Activated naive CD4-positive, alpha-beta T cell treated with anti-CD3 and anti-CD28 coated beads, Interleukin-2, amount 50 U/mL, for 24 hours (primary cell): Measurements from ENCODE around the gene ACOXL.

Experiments
- H3K27ac Mint-ChIP-seq: one replicate; pipeline ENCODE4 v1.8.0; 2021; ENCODE audit warnings: mild to moderate bottlenecking, mixed read lengths
- H3K27me3 Mint-ChIP-seq: one replicate; pipeline ENCODE4 v1.8.0; 2021; ENCODE audit warnings: mixed read lengths
- H3K36me3 Mint-ChIP-seq: one replicate; pipeline ENCODE4 v1.8.0; 2021; ENCODE audit warnings: mixed read lengths
- H3K4me1 Mint-ChIP-seq: one replicate; pipeline ENCODE4 v1.8.0; 2021; ENCODE audit warnings: mixed read lengths
- H3K4me3 Mint-ChIP-seq: one replicate; pipeline ENCODE4 v1.8.0; 2021; ENCODE audit warnings: mild to moderate bottlenecking, mixed read lengths
- H3K9me3 Mint-ChIP-seq: one replicate; pipeline ENCODE4 v1.8.0; 2021; ENCODE audit warnings: mixed read lengths

The ACOXL gene

DNA sequence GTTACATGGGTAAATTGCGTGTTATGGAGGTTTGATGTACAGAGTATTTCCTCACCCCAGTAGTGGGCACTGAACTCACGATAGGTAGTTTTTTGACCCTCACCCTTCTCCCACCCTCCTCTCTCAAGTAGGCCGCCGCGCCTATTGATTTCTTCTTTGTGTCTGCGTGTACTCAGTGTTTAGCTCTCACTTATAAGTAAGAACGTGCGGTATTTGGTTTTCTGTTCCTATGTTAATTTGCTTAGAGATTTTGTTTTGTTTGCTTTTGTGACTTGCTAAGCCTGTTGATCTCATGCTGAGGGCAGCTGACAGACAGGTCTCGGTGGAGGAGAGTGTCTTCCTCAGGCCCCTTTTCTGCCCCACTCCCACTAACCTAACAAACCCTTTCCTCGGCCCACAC lies 36.2 kb downstream of the ACOXL start:
- Mint-ChIP-seq H3K4me3 (no peak overlapping the region), H3K27ac (no peak overlapping the region), H3K4me1 (no peaks in the 10 kb centered on the region), H3K36me3 (no peaks in the 10 kb centered on the region), H3K27me3 (peaks cover 12% of the 10 kb centered on the region), H3K9me3 (no peaks in the 10 kb centered on the region)

DNA sequence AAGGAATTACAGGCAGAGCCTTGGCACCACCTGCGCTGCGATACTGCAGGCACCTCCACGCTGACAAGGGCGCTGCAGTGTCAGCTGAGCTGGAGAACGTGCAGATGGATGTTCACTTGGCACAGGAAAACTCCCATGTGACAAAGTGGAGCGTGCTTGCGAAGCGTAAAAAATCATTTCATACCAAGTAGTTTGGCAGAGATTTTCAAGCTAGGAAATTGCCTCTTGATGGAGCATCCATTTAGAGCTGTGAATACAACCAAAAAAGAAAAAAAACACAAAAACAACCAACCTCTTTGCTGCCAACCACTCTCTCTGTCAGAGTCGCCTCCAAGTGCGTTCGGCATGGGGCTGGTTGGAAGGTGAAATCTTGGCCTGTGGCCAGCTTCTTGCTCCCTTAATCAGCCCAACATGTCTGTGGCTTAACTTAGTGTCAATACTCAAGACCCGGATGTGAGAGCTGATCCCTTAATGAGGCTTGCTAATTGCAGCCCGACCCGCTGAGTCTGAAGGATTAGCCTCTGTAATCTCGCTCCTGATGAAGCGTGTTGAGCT lies 38.1 kb downstream of the ACOXL start:
- Mint-ChIP-seq H3K27ac (no peak overlapping the region), H3K36me3 (no peaks in the 10 kb centered on the region), H3K27me3 (peaks cover 17% of the 10 kb centered on the region), H3K9me3 (no peaks in the 10 kb centered on the region), H3K4me1 (no peaks in the 10 kb centered on the region), H3K4me3 (no peak overlapping the region)

DNA sequence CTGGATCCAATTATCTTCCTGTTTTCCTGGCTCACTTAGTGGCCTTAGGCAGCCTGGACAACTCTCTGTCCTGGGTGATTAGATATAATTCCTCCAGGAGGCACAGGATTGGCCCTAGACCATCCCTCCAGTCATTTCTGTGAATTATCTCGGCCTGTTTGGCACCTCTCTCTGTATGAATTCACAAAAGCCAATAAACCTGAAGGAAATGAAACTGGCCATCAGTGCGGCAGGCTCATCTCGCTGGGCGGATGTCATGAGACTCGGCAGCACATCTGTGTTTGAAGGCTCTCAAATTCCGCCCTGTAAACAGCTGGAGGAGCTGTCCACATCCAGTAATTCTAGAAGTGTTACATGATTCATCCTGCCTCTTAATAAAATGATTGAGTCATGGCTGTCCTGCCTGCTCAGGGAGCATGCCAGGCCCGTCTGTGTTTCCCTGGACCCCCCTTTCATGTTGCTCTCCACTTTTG lies 38.6 kb downstream of the ACOXL start:
- Mint-ChIP-seq H3K4me3 (no peak overlapping the region), H3K9me3 (no peaks in the 10 kb centered on the region), H3K4me1 (no peaks in the 10 kb centered on the region), H3K27me3 (peaks cover 17% of the 10 kb centered on the region), H3K36me3 (no peaks in the 10 kb centered on the region), H3K27ac (no peak overlapping the region)

DNA sequence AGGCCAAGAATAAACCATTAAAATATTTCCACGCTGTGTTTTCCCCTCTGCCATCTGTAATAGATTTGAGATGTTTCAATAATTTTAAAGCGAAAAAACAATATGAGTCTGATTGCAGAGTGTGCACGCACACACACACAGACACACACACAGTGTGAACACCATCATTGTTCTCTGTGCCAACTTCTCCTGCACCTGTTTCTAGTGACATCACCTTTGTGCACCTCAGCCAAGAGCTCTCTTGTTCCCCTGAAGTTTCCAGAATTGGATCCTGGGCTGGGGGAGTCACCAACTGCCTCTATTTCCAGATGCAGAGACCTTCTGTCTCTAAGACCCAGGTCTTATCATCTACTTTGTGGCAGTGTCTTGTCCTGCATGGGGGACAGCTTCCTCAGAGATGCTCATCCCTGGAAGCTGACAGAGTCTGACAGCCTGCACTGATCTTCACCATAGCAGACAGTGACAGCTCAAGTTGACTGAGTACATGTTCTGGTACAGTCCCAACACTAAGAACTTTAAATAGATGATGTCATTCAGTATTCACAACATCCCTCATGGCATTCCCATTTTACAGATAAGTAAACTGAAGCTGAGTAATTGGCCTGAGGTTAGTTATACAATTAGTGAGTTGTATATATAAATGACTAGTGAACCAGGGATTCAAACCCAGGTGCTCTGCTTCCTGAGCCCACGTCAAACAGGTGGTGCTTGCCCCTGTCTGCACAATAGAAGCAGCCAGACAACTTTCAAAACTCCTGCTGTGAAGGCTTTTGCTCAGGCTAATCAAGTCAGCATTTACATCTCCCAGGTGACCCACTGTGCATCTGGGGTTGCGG lies 39.4 kb downstream of the ACOXL start:
- no peaks in the 10 kb centered on the region for H3K36me3 Mint-ChIP-seq
- no peak overlapping the region for H3K27ac Mint-ChIP-seq
- no peak overlapping the region for H3K4me3 Mint-ChIP-seq
- no peaks in the 10 kb centered on the region for H3K4me1 Mint-ChIP-seq
- H3K27me3 Mint-ChIP-seq, result peaks cover 17% of the 10 kb centered on the region
- no peaks in the 10 kb centered on the region for H3K9me3 Mint-ChIP-seq

DNA sequence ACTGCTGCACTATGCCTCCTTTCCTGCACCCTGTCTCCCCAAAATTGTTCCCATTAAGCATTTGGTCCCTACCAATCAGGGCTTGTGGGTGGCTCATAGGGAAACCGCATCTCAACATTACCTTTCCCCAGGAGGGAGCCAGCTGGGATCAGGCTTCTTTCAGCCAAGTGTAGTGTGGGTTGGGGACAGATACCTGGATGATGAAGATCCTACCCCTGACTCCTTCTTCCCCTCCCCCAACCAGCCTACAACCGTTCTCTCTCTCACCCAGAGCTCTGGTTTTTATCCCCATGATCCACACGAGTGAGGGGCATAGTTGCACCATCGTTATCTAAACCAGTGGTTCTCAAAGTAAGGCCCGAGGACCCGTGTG lies 40.0 kb downstream of the ACOXL start:
- Mint-ChIP-seq H3K27me3 (peaks cover 17% of the 10 kb centered on the region), H3K9me3 (no peaks in the 10 kb centered on the region), H3K36me3 (no peaks in the 10 kb centered on the region), H3K4me3 (no peak overlapping the region), H3K27ac (no peak overlapping the region), H3K4me1 (no peaks in the 10 kb centered on the region)

DNA sequence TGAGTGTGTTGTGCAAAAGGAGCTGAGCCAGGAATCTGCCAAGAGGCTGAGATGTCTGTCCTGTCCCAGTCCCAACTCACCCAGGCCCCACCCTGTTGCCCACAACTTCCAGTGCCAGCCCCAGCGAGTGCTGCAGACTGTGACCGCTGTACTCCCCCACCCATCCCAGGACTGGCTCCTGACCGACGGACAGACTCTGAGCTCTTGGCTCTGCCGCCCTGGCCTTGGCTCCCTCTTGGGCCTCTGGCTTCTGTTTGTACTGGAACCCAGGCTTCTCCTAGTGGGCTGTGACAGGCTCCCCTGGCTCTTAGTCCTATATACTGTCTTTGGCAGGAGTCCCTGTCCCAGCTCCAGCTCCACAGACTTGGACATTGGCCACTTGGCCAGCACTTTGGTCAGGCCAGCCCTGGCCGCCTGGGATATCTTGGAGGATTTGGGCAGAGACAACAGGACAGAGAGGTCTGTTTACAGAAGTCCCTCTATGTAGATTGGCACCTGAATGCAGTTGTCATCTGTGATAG lies 41.1 kb downstream of the ACOXL start:
- no peaks in the 10 kb centered on the region for H3K9me3 Mint-ChIP-seq
- H3K4me3 Mint-ChIP-seq, result no peak overlapping the region
- no peaks in the 10 kb centered on the region for H3K36me3 Mint-ChIP-seq
- H3K4me1 Mint-ChIP-seq, result no peaks in the 10 kb centered on the region
- no peak overlapping the region for H3K27ac Mint-ChIP-seq
- H3K27me3 Mint-ChIP-seq, result peaks cover 18% of the 10 kb centered on the region

DNA sequence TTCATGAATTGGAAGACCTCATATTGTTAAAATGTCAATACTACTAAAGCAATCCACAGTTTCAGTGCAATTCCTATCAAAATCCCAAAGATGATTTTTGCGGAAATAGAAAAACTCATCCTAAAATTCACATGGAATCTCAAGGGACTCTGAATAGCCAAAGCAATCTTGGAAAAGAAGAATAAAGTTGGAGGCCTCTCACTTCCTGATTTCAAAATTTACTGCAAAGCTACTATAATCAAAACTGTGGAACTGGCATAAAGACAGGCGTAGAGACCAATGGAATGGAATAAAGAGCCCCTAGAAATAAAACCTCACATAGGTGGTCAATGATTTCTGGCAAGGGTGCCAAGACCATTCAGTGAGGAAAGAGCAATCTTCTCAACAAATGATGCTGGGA lies 42.3 kb downstream of the ACOXL start:
- no peak overlapping the region for H3K27ac Mint-ChIP-seq

DNA sequence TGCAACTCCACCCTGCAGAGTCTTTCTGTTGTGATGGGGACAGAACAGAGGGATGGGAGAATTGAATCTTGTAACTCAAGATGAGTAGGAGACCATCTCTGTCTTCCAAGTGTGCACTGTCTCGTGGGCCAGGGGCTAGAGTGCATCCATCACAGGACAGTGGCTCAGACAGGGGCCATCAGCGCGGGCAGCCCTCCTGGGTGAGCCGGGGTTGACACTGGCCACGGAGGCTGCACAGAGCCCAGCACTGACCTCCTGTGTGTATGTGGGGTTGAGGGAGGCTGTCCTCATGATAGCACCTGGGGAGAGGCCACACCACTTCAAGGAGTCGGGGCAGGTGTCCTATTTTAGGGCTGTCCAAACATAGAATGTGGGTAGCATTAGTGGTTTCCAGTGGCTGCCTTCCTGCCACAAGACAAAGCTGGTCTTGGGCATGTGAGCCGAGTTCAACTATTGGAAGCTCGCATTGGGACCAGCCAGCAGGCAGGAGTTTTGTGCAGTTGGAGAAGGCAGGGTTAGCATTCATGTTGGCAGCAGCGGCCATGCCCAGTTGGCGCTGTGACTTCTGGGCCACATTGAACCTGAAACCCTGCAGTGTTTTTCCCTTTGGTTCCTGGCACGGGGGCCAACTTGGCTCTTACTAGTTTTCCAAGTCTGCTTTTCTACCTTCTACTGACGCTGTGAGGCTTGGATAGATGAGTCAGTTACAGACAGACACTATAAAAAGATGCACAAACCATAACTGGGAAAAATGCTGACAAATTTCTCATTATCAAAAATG lies 45.3 kb downstream of the ACOXL start:
- no peaks in the 10 kb centered on the region for H3K9me3 Mint-ChIP-seq
- H3K36me3 Mint-ChIP-seq, result no peaks in the 10 kb centered on the region
- H3K27me3 Mint-ChIP-seq, result peaks cover 13% of the 10 kb centered on the region
- no peak overlapping the region for H3K4me3 Mint-ChIP-seq
- no peak overlapping the region for H3K27ac Mint-ChIP-seq
- H3K4me1 Mint-ChIP-seq, result no peaks in the 10 kb centered on the region

More for the DNA sequence above, 42.3 kb downstream of the ACOXL start:
- Mint-ChIP-seq H3K27me3 (peaks cover 20% of the 10 kb centered on the region), H3K4me3 (no peak overlapping the region), H3K36me3 (no peaks in the 10 kb centered on the region), H3K4me1 (no peaks in the 10 kb centered on the region), H3K9me3 (no peaks in the 10 kb centered on the region)

DNA sequence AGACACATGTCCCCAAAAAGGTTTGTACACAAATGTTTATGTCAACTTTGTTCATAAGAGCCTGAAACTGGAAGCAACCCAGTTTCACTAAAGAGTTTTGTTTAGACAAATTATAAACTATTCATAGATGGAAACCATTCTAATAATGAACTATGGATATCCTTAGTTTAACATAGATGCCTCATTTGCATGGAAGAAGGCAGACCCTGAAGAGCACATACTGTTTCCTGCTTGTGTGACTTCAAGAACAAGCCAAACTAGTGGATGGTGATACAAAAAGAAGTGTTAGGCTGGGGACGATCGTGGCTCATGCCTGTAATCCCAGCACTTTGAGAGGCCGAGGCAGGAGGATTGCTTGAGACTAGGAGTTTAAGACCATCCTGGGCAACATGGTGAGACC lies 48.1 kb downstream of the ACOXL start:
- no peak overlapping the region for H3K4me3 Mint-ChIP-seq
- no peaks in the 10 kb centered on the region for H3K9me3 Mint-ChIP-seq
- H3K27ac Mint-ChIP-seq, result no peak overlapping the region
- H3K36me3 Mint-ChIP-seq, result no peaks in the 10 kb centered on the region
- no peaks in the 10 kb centered on the region for H3K4me1 Mint-ChIP-seq
- peaks cover 16% of the 10 kb centered on the region for H3K27me3 Mint-ChIP-seq

DNA sequence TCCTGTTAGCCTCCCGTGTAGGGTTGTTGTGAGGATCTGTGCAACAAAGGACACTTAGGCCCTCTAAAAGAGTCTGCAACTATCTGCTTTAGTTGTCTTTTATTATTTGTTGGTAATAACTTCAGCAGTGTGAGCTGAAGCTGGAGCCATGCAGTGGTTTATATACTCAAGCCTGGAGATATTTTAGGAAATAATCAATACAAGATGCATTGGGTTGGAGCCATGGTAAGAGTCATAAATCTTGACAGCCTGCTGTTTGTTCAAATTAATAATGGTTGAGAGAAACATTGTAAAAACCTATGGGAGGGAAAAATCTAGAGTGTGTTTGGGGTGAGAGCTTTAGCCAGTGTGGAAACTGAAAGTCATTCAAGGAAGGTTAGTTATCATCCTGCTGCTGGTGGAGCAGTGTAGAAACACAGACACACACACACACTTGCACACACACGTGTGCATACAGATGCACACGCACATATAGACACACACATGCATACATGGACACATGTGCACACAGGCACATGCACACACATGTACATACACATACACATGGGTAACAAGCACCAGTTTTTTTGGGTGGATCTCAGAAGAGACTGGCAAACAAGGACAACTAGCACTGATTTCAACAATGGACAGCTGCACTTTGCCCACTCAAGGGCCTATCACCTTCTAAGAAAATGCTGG lies 51.0 kb downstream of the ACOXL start:
- Mint-ChIP-seq H3K36me3 (no peaks in the 10 kb centered on the region), H3K27ac (no peak overlapping the region), H3K4me3 (no peak overlapping the region), H3K4me1 (no peaks in the 10 kb centered on the region), H3K9me3 (no peaks in the 10 kb centered on the region), H3K27me3 (peaks cover 22% of the 10 kb centered on the region)

DNA sequence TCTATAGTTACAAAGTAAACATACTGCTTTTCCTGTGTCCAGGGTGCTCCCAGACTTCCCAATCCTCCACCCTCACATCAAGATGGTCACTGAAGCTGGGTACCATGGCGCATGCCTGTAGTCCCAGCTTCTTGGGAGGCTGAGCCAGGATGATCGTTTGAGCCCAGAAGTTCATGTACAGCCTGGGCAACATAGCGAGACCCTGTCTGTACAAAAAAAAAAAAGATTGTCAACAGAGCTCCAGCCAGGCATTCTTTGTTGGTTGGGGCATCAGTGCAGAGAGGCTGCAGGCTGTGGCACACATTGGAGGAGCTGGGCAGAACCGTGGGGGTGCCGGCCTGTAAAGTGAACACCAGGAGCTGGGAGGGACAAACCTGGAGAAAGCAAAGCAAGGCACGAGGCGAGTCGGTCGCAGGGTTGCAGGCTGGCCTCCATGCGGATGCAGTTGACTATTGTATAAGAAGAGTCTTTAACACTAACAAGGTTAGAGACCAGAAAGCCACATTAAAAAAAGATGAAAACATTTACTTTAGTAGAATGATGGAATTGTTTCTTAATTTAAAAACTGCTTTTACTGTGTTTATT lies 51.8 kb downstream of the ACOXL start:
- no peak overlapping the region for H3K27ac Mint-ChIP-seq
- no peak overlapping the region for H3K4me3 Mint-ChIP-seq
- H3K4me1 Mint-ChIP-seq, result no peaks in the 10 kb centered on the region
- H3K9me3 Mint-ChIP-seq, result no peaks in the 10 kb centered on the region
- H3K27me3 Mint-ChIP-seq, result peaks cover 22% of the 10 kb centered on the region
- H3K36me3 Mint-ChIP-seq, result no peaks in the 10 kb centered on the region

DNA sequence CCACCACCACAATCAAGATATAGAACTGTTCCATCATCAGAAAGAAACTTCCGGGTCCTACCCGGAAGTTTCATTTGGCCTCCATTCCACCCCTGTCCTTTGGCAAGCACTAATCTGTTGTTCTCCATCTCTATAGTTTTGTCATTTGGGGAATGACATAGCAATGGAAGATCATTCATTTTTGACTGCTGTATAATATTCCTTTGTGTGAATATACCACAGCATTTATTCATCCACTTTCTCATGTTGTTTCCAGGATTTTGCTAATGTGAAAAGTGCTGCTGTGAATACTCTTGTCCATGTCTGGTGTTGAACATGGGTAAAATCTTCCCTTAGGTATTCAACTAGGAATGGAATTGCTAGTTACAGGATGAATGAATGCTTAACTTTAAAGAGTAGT lies 53.1 kb downstream of the ACOXL start:
- no peak overlapping the region for H3K4me3 Mint-ChIP-seq
- peaks cover 22% of the 10 kb centered on the region for H3K27me3 Mint-ChIP-seq

DNA sequence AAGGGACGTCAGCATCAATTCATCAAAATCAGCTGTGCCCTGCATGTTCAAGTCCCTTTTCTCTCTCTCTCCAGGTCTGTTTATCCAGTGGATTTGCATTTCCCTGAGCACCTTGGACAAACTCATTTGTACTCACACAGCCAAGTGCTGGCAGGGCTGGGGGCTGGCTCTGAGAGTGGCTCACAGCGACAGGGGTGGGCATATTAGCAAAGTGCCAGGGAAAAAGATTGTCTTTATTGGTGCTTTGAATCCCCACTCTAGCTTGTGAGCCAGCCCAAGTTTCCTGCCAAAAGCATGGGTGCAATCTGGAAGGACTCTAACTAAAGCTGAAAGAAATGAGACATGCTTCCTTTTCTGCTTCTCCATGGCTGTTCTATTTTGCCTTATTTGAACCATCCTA lies 56.6 kb downstream of the ACOXL start:
- Mint-ChIP-seq H3K4me3 (no peak overlapping the region), H3K9me3 (no peaks in the 10 kb centered on the region), H3K27me3 (peaks cover 23% of the 10 kb centered on the region), H3K4me1 (no peaks in the 10 kb centered on the region), H3K36me3 (no peaks in the 10 kb centered on the region), H3K27ac (no peak overlapping the region)

More for the DNA sequence above, 53.1 kb downstream of the ACOXL start:
- Mint-ChIP-seq H3K4me1 (no peaks in the 10 kb centered on the region), H3K27ac (no peak overlapping the region), H3K9me3 (no peaks in the 10 kb centered on the region), H3K36me3 (no peaks in the 10 kb centered on the region)

DNA sequence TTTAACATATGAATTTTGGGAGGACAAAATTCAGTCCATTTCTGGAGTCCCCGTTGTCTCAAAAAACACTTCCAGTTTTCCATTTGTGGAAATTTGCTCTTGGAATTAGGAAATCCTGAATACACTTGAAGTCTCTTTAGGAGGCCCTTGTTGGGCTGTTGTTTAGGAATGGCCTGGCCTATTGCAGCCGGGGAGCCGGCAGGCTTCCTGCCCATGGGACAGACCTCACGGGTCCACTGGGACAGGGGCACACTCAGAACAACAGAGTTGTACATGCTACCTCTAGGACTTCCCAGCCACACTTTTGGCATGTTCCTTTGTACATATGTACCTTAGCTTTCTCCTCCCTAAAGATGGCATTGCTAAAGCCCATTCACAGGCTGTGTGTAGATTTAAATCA lies 57.3 kb downstream of the ACOXL start:
- no peaks in the 10 kb centered on the region for H3K4me1 Mint-ChIP-seq
- no peak overlapping the region for H3K4me3 Mint-ChIP-seq
- no peak overlapping the region for H3K27ac Mint-ChIP-seq
- no peaks in the 10 kb centered on the region for H3K36me3 Mint-ChIP-seq
- H3K27me3 Mint-ChIP-seq, result peaks cover 21% of the 10 kb centered on the region
- H3K9me3 Mint-ChIP-seq, result no peaks in the 10 kb centered on the region

DNA sequence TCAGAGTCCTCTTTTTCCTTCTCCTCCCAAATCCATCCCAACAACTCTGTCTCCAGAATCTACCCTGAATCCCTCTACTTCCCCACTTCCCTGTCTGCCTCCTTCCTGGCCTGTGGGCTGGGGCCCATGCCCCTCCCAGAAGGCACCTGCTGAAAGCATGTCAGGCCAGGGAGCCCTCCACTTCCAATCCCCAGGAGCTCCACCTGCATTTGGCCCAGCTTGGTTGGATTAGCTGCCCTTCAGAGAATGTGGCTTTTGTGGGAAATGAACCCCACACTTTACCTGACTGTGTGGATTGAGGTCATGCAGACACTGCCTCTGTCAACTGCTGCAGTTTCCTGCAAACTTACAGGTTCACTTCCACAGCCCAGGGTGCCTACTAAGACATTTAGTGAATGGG lies 58.5 kb downstream of the ACOXL start:
- H3K9me3 Mint-ChIP-seq, result no peaks in the 10 kb centered on the region
- no peak overlapping the region for H3K4me3 Mint-ChIP-seq
- H3K36me3 Mint-ChIP-seq, result no peaks in the 10 kb centered on the region
- no peak overlapping the region for H3K27ac Mint-ChIP-seq
- no peaks in the 10 kb centered on the region for H3K4me1 Mint-ChIP-seq
- H3K27me3 Mint-ChIP-seq, result peaks cover 19% of the 10 kb centered on the region
